Caco-2 (cell line): ENCODE data around the gene GDA. TPM values are rescaled to one million over a fixed set of nuclear protein-coding genes. Genes with fewer than 3 reads are reported as not detected.

Experiments
- BruUV-seq: library from RNA; stranded (reverse); fragments of 400-500 nt; replicated peaks from 2 replicates; lab custom pipeline; 2021; lab: Mats Ljungman, UMichigan
- CTCF ChIA-PET: fragments of 300-600 bp; sonication (Branson Sonifier 250); formaldehyde crosslinking; loops from one replicate; lab custom pipeline; 2022; ENCODE audit warnings: antibody characterized with exemption; lab: Charles Lee
- POLR2A ChIA-PET: fragments of 300-600 bp; sonication (Branson Sonifier 250); formaldehyde crosslinking; loops from one replicate; lab custom pipeline; 2022; ENCODE audit warnings: antibody characterized with exemption; lab: Charles Lee
- DNase-seq, 2 experiments: peaks; one replicate each; pipeline versions ENCODE4 v3.0.0 to v3.0.0-alpha.2; 2020 to 2022
- H3K27me3 ChIP-seq: replicated peaks from 2 replicates; pipeline ENCODE4 v1.6.0; 2011; ENCODE audit warnings: low read length; ENCODE audit not compliant: control insufficient read depth, insufficient read depth
- H3K36me3 ChIP-seq: 2 replicates; pipeline ENCODE4 v1.5.1; 2011; ENCODE audit warnings: low read length; ENCODE audit not compliant: control insufficient read depth, insufficient read depth
- H3K4me1 ChIP-seq: fragments of 250-450 bp; sonication (Bioruptor Pico); 2 replicates; pipeline ENCODE4 v1.5.1; 2020; ENCODE audit warnings: mild to moderate bottlenecking
- H3K4me3 ChIP-seq: 2 replicates; pipeline ENCODE4 v1.5.1; 2011; ENCODE audit warnings: low read depth, mild to moderate bottlenecking, control low read depth, low read length
- H3K9me3 ChIP-seq: fragments of 250-450 bp; sonication (Bioruptor Pico); 2 replicates; pipeline ENCODE4 v1.5.1; 2020; ENCODE audit warnings: mild to moderate bottlenecking, moderate library complexity
- H3K27ac Mint-ChIP-seq: one replicate; pipeline ENCODE4 v1.8.0; 2022; ENCODE audit warnings: mixed read lengths; ENCODE audit not compliant: unreplicated experiment
- H3K27me3 Mint-ChIP-seq: one replicate; pipeline ENCODE4 v1.8.0; 2022; ENCODE audit warnings: mixed read lengths; ENCODE audit not compliant: insufficient read depth, unreplicated experiment
- H3K36me3 Mint-ChIP-seq: one replicate; pipeline ENCODE4 v1.8.0; 2022; ENCODE audit warnings: mild to moderate bottlenecking, mixed read lengths; ENCODE audit not compliant: insufficient read depth, unreplicated experiment
- H3K4me1 Mint-ChIP-seq: one replicate; pipeline ENCODE4 v1.8.0; 2022; ENCODE audit warnings: low read depth, mixed read lengths; ENCODE audit not compliant: unreplicated experiment
- H3K4me3 Mint-ChIP-seq: one replicate; pipeline ENCODE4 v1.8.0; 2022; ENCODE audit warnings: mild to moderate bottlenecking, moderate library complexity, mixed read lengths; ENCODE audit not compliant: unreplicated experiment
- H3K9me3 Mint-ChIP-seq: one replicate; pipeline ENCODE4 v1.8.0; 2022; ENCODE audit warnings: mixed read lengths; ENCODE audit not compliant: unreplicated experiment
- CTCF ChIP-seq, 2 experiments: fragments of 200-600 bp in 1 of 2; IDR thresholded peaks; 1 replicate in 1 of 2; 2 replicates in 1 of 2; pipeline versions ENCODE4 v1.5.1 to v1.8.0; 2011 to 2022; ENCODE audit warnings: antibody characterized with exemption in 1 of 2, control low read depth in 1 of 2, inconsistent platforms in 1 of 2, low read depth in 1 of 2, low read length in 1 of 2, mild to moderate bottlenecking in 1 of 2, moderate library complexity in 1 of 2; ENCODE audit not compliant: insufficient read depth in 1 of 2, severe bottlenecking in 1 of 2, unreplicated experiment in 1 of 2
- intact Hi-C: fragments of 100-400 bp; cut with micrococcal nuclease; formaldehyde crosslinking; loops from one replicate; pipeline ENCODE4 v1.10.0; 2022; ENCODE audit not compliant: unreplicated experiment
- total RNA-seq: library from RNA; stranded (reverse); gene quantifications from 2 replicates; pipeline ENCODE4 v1.2.3, GENCODE V29; 2022

The GDA gene
- total RNA-seq, 1 experiment from 2014 or later, result 3.1 TPM

- Histone ChIP-seq H3K4me1 (no peaks in the 10 kb centered on the region), H3K36me3 (no peaks in the 10 kb centered on the region), H3K4me3 (no peak overlapping the region), H3K9me3 (no peaks in the 10 kb centered on the region), H3K27me3 (no peaks in the 10 kb centered on the region)
- Mint-ChIP-seq H3K4me1 (no peaks in the 10 kb centered on the region), H3K27me3 (no peaks in the 10 kb centered on the region), H3K27ac (no peak overlapping the region), H3K9me3 (no peaks in the 10 kb centered on the region), H3K4me3 (no peak overlapping the region), H3K36me3 (no peaks in the 10 kb centered on the region)
- no TSS peak for BruUV-seq
- POLR2A ChIA-PET, result no interaction called here
- intact Hi-C loops, result no loop called here
- TF ChIP-seq CTCF (IDR thresholded peaks at IDR 0.05; ENCODE audit: insufficient read depth in 1 of 2, low read depth in 1 of 2, low read length in 1 of 2, severe bottlenecking in 1 of 2, unreplicated experiment in 1 of 2), result no peak
- CTCF ChIA-PET, result no interaction called here
- DNase-seq, result no peak
Measured at GRCh38 chr9:72145733-72146505, 3.3 kb upstream of the GDA start.

- Histone ChIP-seq H3K27me3 (no peaks in the 10 kb centered on the region), H3K36me3 (no peaks in the 10 kb centered on the region), H3K9me3 (no peaks in the 10 kb centered on the region), H3K4me1 (no peaks in the 10 kb centered on the region), H3K4me3 (no peak overlapping the region)
- intact Hi-C loops, result loop anchor here (1.0 kb wide), 1 partner anchor 108 kb away; no protein-coding TSS in a partner anchor
- Mint-ChIP-seq H3K9me3 (no peaks in the 10 kb centered on the region), H3K4me3 (no peak overlapping the region), H3K27me3 (no peaks in the 10 kb centered on the region), H3K27ac (no peak overlapping the region), H3K36me3 (no peaks in the 10 kb centered on the region), H3K4me1 (no peaks in the 10 kb centered on the region)
- DNase-seq, result no peak
- CTCF ChIA-PET, result no interaction called here
- POLR2A ChIA-PET, result no interaction called here
- TF ChIP-seq CTCF (IDR thresholded peaks at IDR 0.05; ENCODE audit: insufficient read depth in 1 of 2, low read depth in 1 of 2, low read length in 1 of 2, severe bottlenecking in 1 of 2, unreplicated experiment in 1 of 2), result no peak
- no TSS peak for BruUV-seq
Measured at GRCh38 chr9:72147676-72148075, 1.6 kb upstream of the GDA start.

- peak overlapping the region; percentile 57 for H3K4me3 ChIP-seq
- CTCF ChIA-PET, result no interaction called here
Measured at GRCh38 chr9:72150127-72150526, 887 bp downstream of the GDA start.

More at GRCh38 chr9:72150127-72150526, 887 bp downstream of the GDA start:
- peak overlapping the region; percentile 68 for H3K4me3 Mint-ChIP-seq
- intact Hi-C loops, result no loop called here
- DNase-seq, result no peak
- H3K9me3 Mint-ChIP-seq, result peaks cover 4% of the 10 kb centered on the region
- peaks cover 2% of the 10 kb centered on the region for H3K36me3 Mint-ChIP-seq
- Histone ChIP-seq H3K27me3 (no peaks in the 10 kb centered on the region), H3K9me3 (no peaks in the 10 kb centered on the region), H3K36me3 (no peaks in the 10 kb centered on the region), H3K4me1 (peaks cover 4% of the 10 kb centered on the region)
- no peak overlapping the region for H3K27ac Mint-ChIP-seq
- POLR2A ChIA-PET, result no interaction called here
- no peaks in the 10 kb centered on the region for H3K27me3 Mint-ChIP-seq
- no peak for TF ChIP-seq CTCF (IDR thresholded peaks at IDR 0.05; ENCODE audit: insufficient read depth in 1 of 2, low read depth in 1 of 2, low read length in 1 of 2, severe bottlenecking in 1 of 2, unreplicated experiment in 1 of 2)
- H3K4me1 Mint-ChIP-seq, result peaks cover 6% of the 10 kb centered on the region
- no TSS peak for BruUV-seq
